ENCODE measurements around the gene MTHFD1L. TPM values are rescaled to one million over a fixed set of nuclear protein-coding genes. Genes with fewer than 3 reads are reported as not detected.

MTHFD1L gene
- total and polyA plus RNA-seq, 9 of the 15 experiments (the other 6 are each of a cell fraction or from before 2014, with no cell fraction given) = 20.9 to 128 (median 61.0) TPM

DNA sequence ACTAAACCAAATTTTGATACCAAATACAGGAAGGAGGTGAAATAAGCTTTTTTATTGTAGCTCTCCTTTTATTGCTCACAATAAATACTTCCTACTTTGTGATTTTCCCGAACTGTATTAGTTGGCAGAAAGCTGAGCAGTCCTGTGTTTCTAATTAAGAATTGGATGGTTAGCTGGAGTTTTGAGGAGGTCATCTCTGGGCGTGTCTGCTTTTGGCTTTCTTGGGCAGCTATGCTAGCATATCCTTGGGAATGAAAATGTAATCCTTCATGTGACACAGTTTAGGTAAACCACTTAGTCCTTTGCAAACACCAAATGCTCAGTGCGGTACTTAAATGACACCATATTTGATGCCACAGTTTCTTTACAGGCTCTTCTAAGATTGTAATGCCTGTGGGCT lies 67.5 kb downstream of the MTHFD1L start:
- H3K27me3 ChIP-seq (ENCODE audit: control insufficient read depth in 2 of 2, insufficient read depth in 2 of 2, low read length in 2 of 2) = no peaks in the 10 kb centered on the region
- no peak overlapping the region for H2AFZ ChIP-seq (ENCODE audit: low read depth, low read length)
- peaks cover 63% of the 10 kb centered on the region; the same call in 2 of the 3 replicates for H3K36me3 ChIP-seq (ENCODE audit: control insufficient read depth, insufficient read depth, low read length)
- no peaks in the 10 kb centered on the region for H3K79me2 ChIP-seq (ENCODE audit: control insufficient read depth, insufficient read depth, low read length)
- TF ChIP-seq ZFP91 (CRISPR knock-in tag; IDR thresholded peaks at IDR 0.05) = no peak
- TF ChIP-seq, protein P1, sequence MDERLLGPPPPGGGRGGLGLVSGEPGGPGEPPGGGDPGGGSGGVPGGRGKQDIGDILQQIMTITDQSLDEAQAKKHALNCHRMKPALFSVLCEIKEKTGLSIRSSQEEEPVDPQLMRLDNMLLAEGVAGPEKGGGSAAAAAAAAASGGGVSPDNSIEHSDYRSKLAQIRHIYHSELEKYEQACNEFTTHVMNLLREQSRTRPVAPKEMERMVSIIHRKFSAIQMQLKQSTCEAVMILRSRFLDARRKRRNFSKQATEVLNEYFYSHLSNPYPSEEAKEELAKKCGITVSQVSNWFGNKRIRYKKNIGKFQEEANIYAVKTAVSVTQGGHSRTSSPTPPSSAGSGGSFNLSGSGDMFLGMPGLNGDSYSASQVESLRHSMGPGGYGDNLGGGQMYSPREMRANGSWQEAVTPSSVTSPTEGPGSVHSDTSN (CRISPR knock-in tag; IDR thresholded peaks at IDR 0.05; ENCODE audit: low read depth) = no peak
- TF ChIP-seq, protein P1 (tag; conservative IDR thresholded peaks at IDR 0.05; ENCODE audit: low read depth) = no peak
- no peak for TF ChIP-seq TRIM28 (IDR thresholded peaks at IDR 0.05)
- TF ChIP-seq HNRNPH1 (optimal IDR thresholded peaks at IDR 0.05; ENCODE audit: low read depth, low read length) = no peak
- no peak for TF ChIP-seq ZNF780A (CRISPR knock-in tag; IDR thresholded peaks at IDR 0.05)
- TF ChIP-seq SMARCB1 (IDR thresholded peaks at IDR 0.05; ENCODE audit: insufficient read length, low read depth) = no peak
- no peak for TF ChIP-seq ZNF639 (CRISPR knock-in tag; conservative IDR thresholded peaks at IDR 0.05 in 1 of 2, IDR thresholded peaks at IDR 0.05 in 1 of 2)
- H3K4me3 ChIP-seq = no peak overlapping the region
- H3K27ac ChIP-seq (ENCODE audit: extremely low read depth, low read depth, low read length) = no peak overlapping the region
- ChIA-PET POLR2A (interaction anchor here (1.0 to 1.4 kb wide), 2 partner anchors 12 to 35 kb away, joined by 3 to 5 read pairs; no protein-coding TSS in a partner anchor), CTCF (ENCODE audit: low intra/inter-chr PET ratio) (no interaction called here)
- ATAC-seq = no peak
- H3K9ac ChIP-seq (ENCODE audit: insufficient read depth in 1 of 2, low read depth in 2 of 2, low read length in 2 of 2) = no peak overlapping the region
- FAIRE-seq = no peak
- H3K4me2 ChIP-seq (ENCODE audit: insufficient read depth, low read length) = no peak overlapping the region
- in situ Hi-C loops (cut with MboI) (no loop called here), intact Hi-C loops (cut with micrococcal nuclease) (no loop called here)
- H3K9me3 ChIP-seq (replicated peaks; ENCODE audit: control insufficient read depth, insufficient read depth, low read depth, low read length) = no peaks in the 10 kb centered on the region
- no peaks in the 10 kb centered on the region for H3K9me1 ChIP-seq (ENCODE audit: control insufficient read depth, insufficient read depth, low read length)
- DNase-seq (ENCODE audit: extremely low read depth in 1 of 4, low spot score in 3 of 4) = no peak
- 81% methylated on average over 3 of the region's 3 CpGs for WGBS (ENCODE audit: insufficient coverage, low coverage, missing lambda C conversion rate)
- H3K4me1 ChIP-seq (replicated peaks in 1 of 2; ENCODE audit: control insufficient read depth in 2 of 2, insufficient read depth in 2 of 2, low read length in 2 of 2) = no peaks in the 10 kb centered on the region
- H4K20me1 ChIP-seq (replicated peaks; ENCODE audit: control insufficient read depth, insufficient read depth, low read length) = no peaks in the 10 kb centered on the region
- no TSS peak for BruUV-seq (replicated peaks)

All from K562 (cell line).